NB4 (cell line): Measurements from ENCODE around the gene ING3.

Source experiments
- CTCF ChIP-seq: IDR thresholded peaks from one replicate; pipeline ENCODE4 v1.5.1; 2012; ENCODE audit warnings: low read depth, low read length
- POLR2A ChIP-seq: IDR thresholded peaks from 2 replicates; pipeline ENCODE4 v1.6.1; 2011; ENCODE audit warnings: mild to moderate bottlenecking; ENCODE audit not compliant: insufficient read length; ENCODE audit errors: extremely low read depth

GRCh38 chr7:120997882-120998474 is 47.4 kb downstream of the ING3 start:
- TF ChIP-seq CTCF (no peak), POLR2A (no peak)
